Brain microvascular endothelial cell (primary cell): Measurements from ENCODE around the gene FBN2.

ENCODE experiments used
- DNase-seq: peaks from one replicate; pipeline ENCODE4 v3.0.0-alpha.2; 2020
- H3K27ac ChIP-seq: fragments of 250-450 bp; sonication (Bioruptor Pico); 2 replicates; pipeline ENCODE4 v1.5.1; 2020; ENCODE audit warnings: mild to moderate bottlenecking, moderate library complexity
- H3K27me3 ChIP-seq: fragments of 250-450 bp; sonication (Bioruptor Pico); replicated peaks from 2 replicates; pipeline ENCODE4 v1.5.1; 2020; ENCODE audit warnings: mild to moderate bottlenecking
- H3K36me3 ChIP-seq: fragments of 250-450 bp; sonication (Bioruptor Pico); replicated peaks from 2 replicates; pipeline ENCODE4 v1.5.1; 2020; ENCODE audit warnings: mild to moderate bottlenecking
- H3K4me3 ChIP-seq: 2 replicates; pipeline ENCODE4 v1.5.1; 2011; ENCODE audit warnings: low read depth, mild to moderate bottlenecking, control low read depth, low read length, moderate library complexity
- CTCF ChIP-seq: IDR thresholded peaks from 2 replicates; pipeline ENCODE4 v1.5.1; 2011; ENCODE audit warnings: low read depth, mild to moderate bottlenecking, moderate library complexity, low read length, control low read depth, inconsistent platforms; ENCODE audit errors: missing control alignments
- in situ Hi-C: cut with HindIII; loops from 2 replicates; pipeline ENCODE4 v1.10.0; 2017; ENCODE audit warnings: low sequenced_read_pairs, low pct_ligation_motif_present

Gene FBN2

GRCh38 chr5:128300181-128300580, 237.9 kb downstream of the FBN2 start:
- no peak for TF ChIP-seq CTCF
- H3K4me3 ChIP-seq, result no peak overlapping the region
- peaks cover 9% of the 10 kb centered on the region for H3K36me3 ChIP-seq
- DNase-seq, result no peak
- H3K27ac ChIP-seq, result no peak overlapping the region
- in situ Hi-C loops, result no loop called here
- H3K27me3 ChIP-seq, result no peaks in the 10 kb centered on the region

GRCh38 chr5:128290152-128290858, 247.7 kb downstream of the FBN2 start:
- Histone ChIP-seq H3K4me3 (no peak overlapping the region), H3K36me3 (peaks cover 16% of the 10 kb centered on the region), H3K27ac (no peak overlapping the region), H3K27me3 (no peaks in the 10 kb centered on the region)
- no peak for DNase-seq
- TF ChIP-seq CTCF, result no peak
- in situ Hi-C loops, result no loop called here

- DNase-seq, result no peak
- in situ Hi-C loops, result no loop called here
These were observed 250.3 kb downstream of the FBN2 start for GRCh38 chr5:128287740-128288139.

GRCh38 chr5:128284236-128284635, 253.8 kb downstream of the FBN2 start:
- peaks cover 14% of the 10 kb centered on the region for H3K36me3 ChIP-seq
- H3K27me3 ChIP-seq, result no peaks in the 10 kb centered on the region
- no peak overlapping the region for H3K27ac ChIP-seq
- in situ Hi-C loops, result no loop called here
- TF ChIP-seq CTCF, result no peak
- DNase-seq, result no peak
- no peak overlapping the region for H3K4me3 ChIP-seq

More at GRCh38 chr5:128287740-128288139, 250.3 kb downstream of the FBN2 start:
- Histone ChIP-seq H3K4me3 (no peak overlapping the region), H3K27ac (no peak overlapping the region), H3K27me3 (no peaks in the 10 kb centered on the region), H3K36me3 (peaks cover 16% of the 10 kb centered on the region)
- no peak for TF ChIP-seq CTCF

GRCh38 chr5:128279345-128279744, 258.7 kb downstream of the FBN2 start:
- Histone ChIP-seq H3K36me3 (peaks cover 7% of the 10 kb centered on the region), H3K4me3 (no peak overlapping the region), H3K27ac (no peak overlapping the region), H3K27me3 (no peaks in the 10 kb centered on the region)
- no peak for TF ChIP-seq CTCF
- in situ Hi-C loops, result no loop called here
- no peak for DNase-seq
